Aorta (tissue), 5 donors: ENCODE measurements around the gene VPS9D1. TPM values are rescaled to one million over a fixed set of nuclear protein-coding genes. Genes with fewer than 3 reads are reported as not detected.
A peak's percentile ranks its signal among the peaks of the same experiment; 100 is the strongest.

ENCODE experiments used
- ATAC-seq: fragments of 200-7000 bp; cut with Tn5 transposase; one replicate; pipeline ENCODE4 v1.9.1; 2022; ENCODE audit warnings: moderate library complexity; ENCODE audit not compliant: low FRiP score
- DNase-seq, 2 donors: peaks; one replicate each; pipeline ENCODE4 v3.0.0-alpha.2; 2020
- H3K27ac ChIP-seq, 2 donors: one replicate each; pipeline ENCODE4 v1.5.1; 2013; ENCODE audit warnings: low read length in 2 of 2, mild to moderate bottlenecking in 2 of 2, moderate library complexity in 2 of 2, control low read depth in 1 of 2, inconsistent platforms in 1 of 2, low read depth in 1 of 2
- H3K27me3 ChIP-seq, 2 donors: one replicate each; pipeline ENCODE4 v1.6.1; 2013; ENCODE audit warnings: control low read depth in 1 of 2, low read length in 1 of 2, mild to moderate bottlenecking in 1 of 2, moderate library complexity in 1 of 2; ENCODE audit not compliant: insufficient read depth in 2 of 2, control insufficient read depth in 1 of 2
- H3K36me3 ChIP-seq, 2 donors: one replicate each; pipeline ENCODE4 v1.6.1; 2013; ENCODE audit warnings: control low read depth in 1 of 2, low read length in 1 of 2, mild to moderate bottlenecking in 1 of 2; ENCODE audit not compliant: insufficient read depth in 2 of 2, control insufficient read depth in 1 of 2
- H3K4me1 ChIP-seq, 2 donors: one replicate each; pipeline ENCODE4 v1.6.1; 2013; ENCODE audit warnings: low read length in 2 of 2, control low read depth in 1 of 2, mild to moderate bottlenecking in 1 of 2, moderate library complexity in 1 of 2; ENCODE audit not compliant: insufficient read depth in 2 of 2, control insufficient read depth in 1 of 2
- H3K4me3 ChIP-seq, 2 donors: one replicate each; pipeline ENCODE4 v1.5.1; 2013; ENCODE audit warnings: low read length in 2 of 2, control low read depth in 1 of 2, mild to moderate bottlenecking in 1 of 2
- H3K9me3 ChIP-seq: one replicate; pipeline ENCODE4 v1.6.1; 2013; ENCODE audit warnings: mild to moderate bottlenecking, low read length; ENCODE audit not compliant: control insufficient read depth
- WGBS, 2 donors: extraction: QIAGEN DNeasy Blood & Tissue Kit; methylation state at CpG; one replicate each; pipeline ENCODE4 v1.1.7; 2013; 5-methylcytosine and 5-hydroxymethylcytosine counted together
- intact Hi-C, 2 donors: fragments of 100-400 bp; cut with DNase I; formaldehyde crosslinking; loops; one replicate each; pipeline versions ENCODE4 v1.14.2 to v1.15.0; 2022
- polyA plus RNA-seq, 2 donors: library from polyadenylated mRNA; stranded (reverse); fragments of 200-250 nt; gene quantifications; one replicate each; pipeline ENCODE4 v1.2.3, GENCODE V29; 2013
- total RNA-seq, 2 donors: library from RNA; stranded (reverse); fragmentation: NEBNext Ultra II Directional; extraction: Animal tissue kit (Norgen Biotek cat#: 25700); gene quantifications; one replicate each; pipeline ENCODE4 v1.2.1, GENCODE V29; 2021
- donor health status: healthy with polysubstance abuse.
- donor health status: Bipolar disorder and iron deficiency.
- donor health status: DM: no; HTN: no; CAD: no.
- donor health status: DM: no; HTN: no; CAD: no.
- donor health status: DM: yes; HTN: yes; CAD: no.

VPS9D1 gene
- total and polyA plus RNA-seq, 4 donors: 5.1 to 34.5 (median 12.8) TPM

DNA sequence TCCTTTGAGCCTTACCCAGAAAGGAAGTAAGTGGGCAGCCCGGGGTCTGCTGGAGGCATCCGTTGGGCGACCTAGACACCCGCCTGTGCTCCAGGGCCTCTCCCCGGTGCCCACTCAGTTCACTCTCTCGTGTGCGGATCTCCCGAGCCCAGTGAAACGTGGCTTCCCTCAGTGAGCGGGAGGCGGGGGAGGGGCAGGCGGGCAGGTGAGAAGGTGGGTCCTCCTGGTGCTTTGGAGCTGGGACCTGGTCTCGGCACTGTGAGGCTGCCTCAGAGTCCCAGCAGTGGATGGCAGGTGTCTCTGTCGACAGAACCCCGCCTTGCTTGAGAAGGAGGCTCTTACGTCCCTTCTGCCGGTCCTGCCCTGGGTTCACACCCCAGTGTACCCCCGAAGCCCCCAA, 8.6 kb upstream of the VPS9D1 start:
- Histone ChIP-seq H3K9me3 (no peaks in the 10 kb centered on the region), H3K27ac (no peak overlapping the region), H3K4me1 (no peaks in the 10 kb centered on the region), H3K27me3 (no peaks in the 10 kb centered on the region), H3K36me3 (peaks cover 0 to 19% of the 10 kb centered on the region in 2 donors), H3K4me3 (no peak overlapping the region)
- intact Hi-C loops: no loop called here
- no peak for DNase-seq
- WGBS, 2 donors: 89 to 90% methylated on average over 18 of the region's 18 CpGs
- ATAC-seq: no peak

DNA sequence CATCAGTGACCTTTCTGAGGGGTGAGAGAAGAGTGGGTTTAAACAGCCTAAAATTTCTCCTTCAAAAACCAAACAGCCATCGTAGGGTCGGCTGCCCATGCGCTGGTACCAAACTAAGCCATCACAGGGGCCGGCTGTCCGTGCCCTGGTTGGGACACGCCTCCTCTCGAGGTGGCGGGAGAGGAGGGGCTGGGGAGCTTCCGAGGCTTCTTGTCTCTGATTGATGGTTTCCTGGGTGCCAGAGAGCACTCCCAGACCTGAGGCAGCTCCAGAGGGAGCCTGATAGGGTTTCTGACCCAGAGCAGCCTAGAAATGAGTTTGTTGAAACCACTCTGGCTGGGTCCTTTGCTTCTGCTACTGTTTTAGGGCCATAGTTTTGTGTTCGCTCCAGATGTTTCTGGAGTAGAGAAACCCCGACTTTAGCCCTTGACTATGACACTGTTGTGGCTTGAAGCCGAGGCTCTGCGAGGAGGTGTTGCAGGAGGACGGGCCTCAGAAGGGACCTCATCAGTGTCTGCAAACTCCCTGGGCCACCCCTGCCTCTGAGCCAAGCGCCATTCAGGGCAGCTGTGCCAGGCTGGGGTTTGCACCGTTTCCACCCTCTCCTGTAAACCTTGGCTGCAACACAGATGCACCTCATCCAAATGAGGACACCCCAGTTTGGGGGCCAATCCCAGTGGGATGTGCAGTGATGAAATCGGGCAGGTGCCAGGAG, 6.9 kb upstream of the VPS9D1 start:
- Histone ChIP-seq H3K4me3 (no peak overlapping the region), H3K4me1 (no peaks in the 10 kb centered on the region), H3K36me3 (peaks cover 0 to 16% of the 10 kb centered on the region in 2 donors), H3K9me3 (no peaks in the 10 kb centered on the region), H3K27me3 (no peaks in the 10 kb centered on the region), H3K27ac (no peak overlapping the region)
- ATAC-seq (no peak), DNase-seq (no peak)
- intact Hi-C loops: no loop called here
- 69 to 75% methylated on average over 17 of the region's 17 CpGs for WGBS, 2 donors

DNA sequence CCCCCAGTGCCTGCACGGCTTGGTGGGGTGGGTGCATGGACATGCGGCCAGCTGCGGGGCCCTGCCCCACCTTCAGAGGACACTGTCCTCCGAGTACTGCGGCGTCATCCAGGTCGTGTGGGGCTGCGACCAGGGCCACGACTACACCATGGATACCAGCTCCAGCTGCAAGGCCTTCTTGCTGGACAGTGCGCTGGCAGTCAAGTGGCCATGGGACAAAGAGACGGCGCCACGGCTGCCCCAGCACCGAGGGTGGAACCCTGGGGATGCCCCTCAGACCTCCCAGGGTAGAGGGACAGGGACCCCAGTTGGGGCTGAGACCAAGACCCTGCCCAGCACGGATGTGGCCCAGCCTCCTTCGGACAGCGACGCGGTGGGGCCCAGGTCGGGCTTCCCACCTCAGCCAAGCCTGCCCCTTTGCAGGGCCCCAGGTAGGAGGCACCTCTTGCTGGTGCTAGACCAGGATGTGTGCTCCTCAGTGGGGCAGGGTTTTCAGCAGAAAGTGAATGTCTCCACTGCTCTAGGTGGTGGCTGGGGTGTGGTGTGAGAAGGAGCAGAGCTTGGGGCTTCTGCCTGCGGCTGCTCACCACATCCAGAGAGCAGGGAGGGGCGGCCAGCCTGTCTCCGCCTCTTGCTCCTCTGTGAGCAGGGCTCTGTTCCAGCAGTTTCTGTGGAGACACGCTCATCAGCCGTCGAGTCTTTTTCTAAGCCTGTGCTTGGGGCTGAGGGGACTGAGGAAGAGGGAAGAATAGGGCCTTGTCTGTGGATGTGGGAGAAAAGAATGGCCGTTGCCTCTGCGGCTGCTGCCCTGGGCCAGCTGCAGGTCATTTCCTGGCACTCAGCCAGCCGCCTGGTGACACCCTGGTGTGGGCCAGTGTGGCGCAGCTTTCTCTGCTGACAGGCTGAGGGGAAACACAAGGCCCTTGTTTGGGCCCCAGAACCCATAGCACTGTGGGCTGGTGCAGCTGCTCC, 2.9 kb upstream of the VPS9D1 start:
- Histone ChIP-seq H3K4me3 (no peak overlapping the region), H3K36me3 (peaks cover 0 to 6% of the 10 kb centered on the region in 2 donors), H3K27ac (no peak overlapping the region), H3K27me3 (peaks cover 0 to 2% of the 10 kb centered on the region in 2 donors), H3K4me1 (no peaks in the 10 kb centered on the region), H3K9me3 (no peaks in the 10 kb centered on the region)
- no peak for DNase-seq
- no peak for ATAC-seq
- WGBS, 2 donors: 76 to 78% methylated on average over 30 of the region's 30 CpGs
- intact Hi-C loops: no loop called here

DNA sequence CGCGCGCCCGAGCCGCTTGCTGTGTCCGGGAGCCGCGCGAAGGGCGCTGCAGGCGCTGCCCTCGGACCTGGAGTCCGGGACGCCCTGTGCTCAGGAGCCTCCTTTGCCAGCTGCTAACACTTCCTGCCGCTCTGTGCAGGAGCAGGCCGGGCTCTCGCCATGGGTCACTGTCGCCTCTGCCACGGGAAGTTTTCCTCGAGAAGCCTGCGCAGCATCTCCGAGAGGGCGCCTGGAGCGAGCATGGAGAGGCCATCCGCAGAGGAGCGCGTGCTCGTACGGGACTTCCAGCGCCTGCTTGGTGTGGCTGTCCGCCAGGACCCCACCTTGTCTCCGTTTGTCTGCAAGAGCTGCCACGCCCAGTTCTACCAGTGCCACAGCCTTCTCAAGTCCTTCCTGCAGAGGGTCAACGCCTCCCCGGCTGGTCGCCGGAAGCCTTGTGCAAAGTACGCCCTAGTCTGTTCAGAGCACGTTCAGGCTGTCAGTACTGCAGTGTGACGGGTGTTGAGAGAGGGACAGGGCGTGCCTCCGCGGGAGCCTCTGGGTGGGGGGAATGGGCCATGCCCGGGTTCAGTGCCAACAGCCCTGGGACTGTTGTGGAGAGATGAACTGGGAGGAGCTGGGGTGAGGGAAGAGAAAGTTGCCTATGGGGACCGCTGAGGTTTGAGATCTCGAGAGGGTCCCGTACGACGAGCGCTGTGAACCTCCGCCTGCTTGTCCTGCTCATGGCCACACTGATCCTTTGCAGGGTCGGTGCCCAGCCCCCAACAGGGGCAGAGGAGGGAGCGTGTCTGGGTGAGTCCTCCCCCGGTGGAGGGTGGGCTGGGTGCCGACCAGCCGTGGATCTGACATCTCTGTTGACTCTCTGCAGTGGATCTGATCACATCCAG, 1.9 kb upstream of the VPS9D1 start:
- peaks cover 0 to 2% of the 10 kb centered on the region in 2 donors for H3K27me3 ChIP-seq
- H3K4me3 ChIP-seq: peak overlapping the region; percentile 70 to 83
- ATAC-seq (peak; percentile 37), DNase-seq (peak in 1 of 2 donors; percentile 76)
- H3K36me3 ChIP-seq: peaks cover 0 to 4% of the 10 kb centered on the region in 2 donors
- intact Hi-C loops: no loop called here
- no peaks in the 10 kb centered on the region for H3K9me3 ChIP-seq
- H3K27ac ChIP-seq: peak overlapping the region in 1 of 2 donors; percentile 7
- no peaks in the 10 kb centered on the region for H3K4me1 ChIP-seq
- WGBS, 2 donors: 29% methylated on average over 51 to 56 of the region's 56 CpGs

DNA sequence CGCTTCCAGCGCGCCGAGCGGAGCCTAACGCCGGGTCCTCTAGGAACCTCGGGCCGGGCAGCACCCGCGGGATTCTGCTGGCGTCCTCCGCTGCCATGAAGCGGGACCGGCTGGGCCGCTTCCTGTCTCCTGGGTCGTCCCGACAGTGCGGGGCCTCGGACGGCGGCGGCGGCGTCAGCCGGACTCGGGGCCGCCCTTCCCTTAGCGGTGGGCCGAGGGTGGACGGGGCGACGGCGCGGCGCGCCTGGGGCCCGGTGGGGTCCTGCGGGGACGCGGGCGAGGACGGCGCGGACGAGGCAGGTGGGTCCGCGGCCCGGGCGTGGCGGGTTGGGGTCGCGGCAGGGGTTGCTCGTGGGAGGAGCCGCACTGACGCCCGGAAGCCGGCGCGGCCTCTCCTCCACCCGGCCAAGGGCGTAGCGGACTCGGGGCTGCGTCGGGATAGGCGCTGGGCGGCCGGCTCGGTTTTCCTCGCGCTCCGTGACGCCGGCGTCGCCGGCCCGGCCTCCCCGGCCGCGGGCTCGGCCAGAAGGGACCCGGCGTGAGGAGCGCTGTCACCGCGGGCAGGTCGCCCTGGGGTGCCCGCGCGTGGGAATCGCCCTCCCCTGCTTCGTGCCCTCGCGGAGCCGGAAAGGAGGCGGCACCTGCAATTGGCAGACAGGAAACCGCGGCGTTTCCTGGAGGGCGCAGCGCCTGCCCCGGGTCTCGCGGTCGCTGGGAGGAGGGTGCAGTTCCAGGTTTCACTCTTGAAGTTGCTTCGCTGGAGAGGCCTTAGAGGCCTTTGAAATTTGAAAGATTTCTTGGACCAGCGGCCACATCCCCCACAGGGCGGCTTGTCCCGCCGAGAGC, 1.1 kb upstream of the VPS9D1 start:
- peak overlapping the region; percentile 38 to 45 for H3K27ac ChIP-seq
- H3K4me3 ChIP-seq: peak overlapping the region; percentile 70 to 83
- no peaks in the 10 kb centered on the region for H3K4me1 ChIP-seq
- WGBS, 2 donors: 0 to 2% methylated on average over 64 to 112 of the region's 112 CpGs
- no peaks in the 10 kb centered on the region for H3K9me3 ChIP-seq
- H3K36me3 ChIP-seq: peaks cover 0 to 4% of the 10 kb centered on the region in 2 donors
- ATAC-seq: peak; percentile 37
- DNase-seq: peak; percentile 89 to 90
- intact Hi-C loops: loop anchor here in 1 of 2 donors (2.0 kb wide), 1 partner anchor 21 kb away; the partner anchor contains the start of gene SPATA2L
- peaks cover 0 to 2% of the 10 kb centered on the region in 2 donors for H3K27me3 ChIP-seq

DNA sequence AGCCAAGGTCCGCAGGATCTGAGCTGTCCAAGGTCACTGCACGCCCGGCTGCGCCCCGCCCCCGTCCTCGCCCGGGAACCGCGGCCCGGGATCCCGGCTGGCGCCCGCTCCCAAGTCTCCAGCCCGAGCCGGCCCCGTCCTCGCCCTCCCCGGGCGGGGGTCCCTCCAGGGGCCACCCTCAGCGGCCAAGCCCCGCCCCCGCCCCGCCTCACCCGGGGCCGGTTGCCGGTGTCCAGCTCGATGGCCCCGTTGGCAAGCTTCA, 216 bp downstream of the VPS9D1 start:
- peaks cover 0 to 4% of the 10 kb centered on the region in 2 donors for H3K36me3 ChIP-seq
- ATAC-seq (peak; percentile 43), DNase-seq (no peak)
- peak overlapping the region in 1 of 2 donors; percentile 55 for H3K27ac ChIP-seq
- peaks cover 0 to 2% of the 10 kb centered on the region in 2 donors for H3K27me3 ChIP-seq
- H3K4me3 ChIP-seq: peak overlapping the region; percentile 70 to 71
- no peaks in the 10 kb centered on the region for H3K9me3 ChIP-seq
- 0 to 1% methylated on average over 15 to 29 of the region's 29 CpGs for WGBS, 2 donors
- intact Hi-C loops: loop anchor here in 1 of 2 donors (2.0 kb wide), 1 partner anchor 20 kb away; the partner anchor contains the start of gene SPATA2L
- no peaks in the 10 kb centered on the region for H3K4me1 ChIP-seq

DNA sequence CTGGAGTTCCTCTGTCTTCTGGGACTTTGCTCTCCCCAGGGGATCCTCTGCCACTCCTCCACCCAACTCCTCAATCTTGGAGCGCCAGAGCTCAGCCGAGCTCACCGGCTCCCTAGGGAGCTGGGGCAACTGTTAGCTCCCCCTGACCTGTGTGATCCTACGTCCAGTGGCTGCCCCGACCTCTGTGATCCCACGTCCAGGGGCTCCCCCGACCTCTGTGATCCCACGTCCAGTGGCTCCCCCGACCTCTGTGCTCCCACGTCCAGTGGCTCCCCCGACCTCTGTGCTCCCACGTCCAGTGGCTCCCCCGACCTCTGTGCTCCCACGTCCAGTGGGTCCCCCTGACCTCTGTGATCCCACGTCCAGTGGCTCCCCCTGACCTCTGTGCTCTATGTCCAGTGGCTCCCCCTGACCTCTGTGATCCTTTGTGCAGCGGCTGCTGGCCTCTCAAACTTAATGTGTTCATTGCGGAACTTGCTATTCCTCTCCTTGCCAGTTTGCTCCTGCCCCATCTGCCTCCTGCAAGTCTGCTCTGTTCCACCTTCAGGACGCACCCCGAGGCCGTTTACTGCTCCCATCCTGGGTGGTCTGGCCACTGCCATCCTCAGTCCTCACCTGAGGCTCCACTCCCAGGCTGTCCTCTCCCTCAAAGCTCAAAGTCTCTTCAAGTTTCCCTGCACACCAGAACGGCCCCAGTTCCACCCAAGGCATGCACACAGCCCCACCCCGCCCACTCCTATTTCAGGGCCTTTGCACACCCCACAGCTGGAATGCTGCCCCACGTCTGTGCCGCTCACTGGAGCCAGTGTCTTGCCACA, 2.8 kb downstream of the VPS9D1 start:
- H3K4me1 ChIP-seq: no peaks in the 10 kb centered on the region
- H3K36me3 ChIP-seq: no peaks in the 10 kb centered on the region
- 84 to 85% methylated on average over 24 of the region's 24 CpGs for WGBS, 2 donors
- intact Hi-C loops: no loop called here
- DNase-seq: no peak
- no peak overlapping the region for H3K27ac ChIP-seq
- H3K4me3 ChIP-seq: no peak overlapping the region
- no peak for ATAC-seq
- H3K27me3 ChIP-seq: peaks cover 0 to 2% of the 10 kb centered on the region in 2 donors
- H3K9me3 ChIP-seq: no peaks in the 10 kb centered on the region
